Caco-2 (cell line): ENCODE measurements around the gene LTF. TPM values are rescaled to one million over a fixed set of nuclear protein-coding genes. Genes with fewer than 3 reads are reported as not detected.

ENCODE experiments used
- BruUV-seq: library from RNA; stranded (reverse); fragments of 400-500 nt; replicated peaks from 2 replicates; lab custom pipeline; 2021; lab: Mats Ljungman, UMichigan
- CTCF ChIA-PET: fragments of 300-600 bp; sonication (Branson Sonifier 250); formaldehyde crosslinking; loops from one replicate; lab custom pipeline; 2022; ENCODE audit warnings: antibody characterized with exemption; lab: Charles Lee
- POLR2A ChIA-PET: fragments of 300-600 bp; sonication (Branson Sonifier 250); formaldehyde crosslinking; loops from one replicate; lab custom pipeline; 2022; ENCODE audit warnings: antibody characterized with exemption; lab: Charles Lee
- DNase-seq, 2 experiments: peaks; one replicate each; pipeline versions ENCODE4 v3.0.0 to v3.0.0-alpha.2; 2020 to 2022
- H3K27me3 ChIP-seq: replicated peaks from 2 replicates; pipeline ENCODE4 v1.6.0; 2011; ENCODE audit warnings: low read length; ENCODE audit not compliant: control insufficient read depth, insufficient read depth
- H3K36me3 ChIP-seq: 2 replicates; pipeline ENCODE4 v1.5.1; 2011; ENCODE audit warnings: low read length; ENCODE audit not compliant: control insufficient read depth, insufficient read depth
- H3K4me1 ChIP-seq: fragments of 250-450 bp; sonication (Bioruptor Pico); 2 replicates; pipeline ENCODE4 v1.5.1; 2020; ENCODE audit warnings: mild to moderate bottlenecking
- H3K4me3 ChIP-seq: 2 replicates; pipeline ENCODE4 v1.5.1; 2011; ENCODE audit warnings: low read depth, mild to moderate bottlenecking, control low read depth, low read length
- H3K9me3 ChIP-seq: fragments of 250-450 bp; sonication (Bioruptor Pico); 2 replicates; pipeline ENCODE4 v1.5.1; 2020; ENCODE audit warnings: mild to moderate bottlenecking, moderate library complexity
- H3K27ac Mint-ChIP-seq: one replicate; pipeline ENCODE4 v1.8.0; 2022; ENCODE audit warnings: mixed read lengths; ENCODE audit not compliant: unreplicated experiment
- H3K27me3 Mint-ChIP-seq: one replicate; pipeline ENCODE4 v1.8.0; 2022; ENCODE audit warnings: mixed read lengths; ENCODE audit not compliant: insufficient read depth, unreplicated experiment
- H3K36me3 Mint-ChIP-seq: one replicate; pipeline ENCODE4 v1.8.0; 2022; ENCODE audit warnings: mild to moderate bottlenecking, mixed read lengths; ENCODE audit not compliant: insufficient read depth, unreplicated experiment
- H3K4me1 Mint-ChIP-seq: one replicate; pipeline ENCODE4 v1.8.0; 2022; ENCODE audit warnings: low read depth, mixed read lengths; ENCODE audit not compliant: unreplicated experiment
- H3K4me3 Mint-ChIP-seq: one replicate; pipeline ENCODE4 v1.8.0; 2022; ENCODE audit warnings: mild to moderate bottlenecking, moderate library complexity, mixed read lengths; ENCODE audit not compliant: unreplicated experiment
- H3K9me3 Mint-ChIP-seq: one replicate; pipeline ENCODE4 v1.8.0; 2022; ENCODE audit warnings: mixed read lengths; ENCODE audit not compliant: unreplicated experiment
- CTCF ChIP-seq, 2 experiments: fragments of 200-600 bp in 1 of 2; IDR thresholded peaks; 1 replicate in 1 of 2; 2 replicates in 1 of 2; pipeline versions ENCODE4 v1.5.1 to v1.8.0; 2011 to 2022; ENCODE audit warnings: antibody characterized with exemption in 1 of 2, control low read depth in 1 of 2, inconsistent platforms in 1 of 2, low read depth in 1 of 2, low read length in 1 of 2, mild to moderate bottlenecking in 1 of 2, moderate library complexity in 1 of 2; ENCODE audit not compliant: insufficient read depth in 1 of 2, severe bottlenecking in 1 of 2, unreplicated experiment in 1 of 2
- intact Hi-C: fragments of 100-400 bp; cut with micrococcal nuclease; formaldehyde crosslinking; loops from one replicate; pipeline ENCODE4 v1.10.0; 2022; ENCODE audit not compliant: unreplicated experiment
- total RNA-seq: library from RNA; stranded (reverse); gene quantifications from 2 replicates; pipeline ENCODE4 v1.2.3, GENCODE V29; 2022

Gene LTF
- total RNA-seq, 1 experiment from 2014 or later, result not detected

DNA sequence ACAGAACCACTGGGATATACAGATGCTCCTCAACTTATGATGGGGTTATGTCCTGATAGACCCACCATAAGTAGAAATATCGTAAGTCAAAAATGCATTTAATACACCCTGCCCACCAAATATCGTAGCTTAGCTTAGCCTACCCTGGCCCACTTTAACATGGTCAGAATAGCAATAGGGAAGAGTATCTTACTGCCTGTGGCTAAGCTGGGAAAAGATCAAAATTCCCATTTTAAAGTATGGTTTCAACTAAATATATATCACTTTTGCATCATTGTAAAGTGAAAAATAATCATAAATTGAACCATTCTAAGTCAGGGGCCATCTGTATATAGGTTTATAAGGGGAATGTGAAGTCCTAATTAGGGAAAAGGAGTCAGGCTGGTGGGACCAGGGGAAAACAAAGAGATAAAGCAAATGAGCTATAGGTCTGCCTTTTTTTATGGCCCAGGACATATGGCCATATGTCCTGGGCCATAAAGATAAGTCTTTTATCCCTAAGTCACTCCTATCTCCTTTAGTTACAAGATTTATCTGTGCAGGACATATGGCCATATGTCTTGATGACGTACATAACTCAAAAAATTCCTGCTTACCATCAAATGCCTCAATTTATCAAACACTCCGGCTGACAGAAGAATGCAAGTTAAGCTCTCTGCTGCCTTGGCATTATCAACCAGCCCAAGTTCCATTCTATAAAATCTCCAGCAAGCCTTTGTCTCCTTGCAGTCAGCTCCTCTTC, 44.3 kb upstream of the LTF start:
- Histone ChIP-seq H3K9me3 (no peaks in the 10 kb centered on the region), H3K27me3 (no peaks in the 10 kb centered on the region), H3K36me3 (no peaks in the 10 kb centered on the region), H3K4me3 (no peak overlapping the region), H3K4me1 (no peaks in the 10 kb centered on the region)
- peaks cover 4% of the 10 kb centered on the region for H3K27me3 Mint-ChIP-seq
- no peak for DNase-seq
- H3K36me3 Mint-ChIP-seq, result no peaks in the 10 kb centered on the region
- no peak overlapping the region for H3K4me3 Mint-ChIP-seq
- CTCF ChIA-PET, result no interaction called here
- no peaks in the 10 kb centered on the region for H3K4me1 Mint-ChIP-seq
- no peak overlapping the region for H3K27ac Mint-ChIP-seq
- no TSS peak for BruUV-seq
- no peaks in the 10 kb centered on the region for H3K9me3 Mint-ChIP-seq
- intact Hi-C loops, result loop anchor here (5.0 kb wide), 1 partner anchor 33 kb away; no protein-coding TSS in a partner anchor
- no peak for TF ChIP-seq CTCF (IDR thresholded peaks at IDR 0.05; ENCODE audit: insufficient read depth in 1 of 2, low read depth in 1 of 2, low read length in 1 of 2, severe bottlenecking in 1 of 2, unreplicated experiment in 1 of 2)
- POLR2A ChIA-PET, result no interaction called here

DNA sequence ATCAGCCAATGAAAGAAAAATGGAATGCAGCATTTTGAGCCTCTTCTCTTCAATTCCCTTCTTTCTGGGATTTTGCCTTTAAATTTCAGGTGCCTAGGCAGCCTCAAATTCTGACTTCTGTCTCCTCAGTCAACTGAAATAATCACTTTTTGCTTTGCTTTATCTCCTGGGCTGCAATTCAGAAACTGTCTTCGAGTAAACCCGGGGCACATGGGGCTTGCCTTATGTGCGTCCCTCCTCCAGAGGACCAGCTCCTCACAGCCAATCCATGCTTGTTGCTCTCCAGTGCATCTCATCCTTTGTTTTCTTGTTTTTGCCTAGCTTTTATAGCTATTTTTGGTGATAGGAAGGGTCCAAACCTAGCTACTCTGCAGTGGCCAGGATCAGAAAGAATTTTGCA, 41.8 kb upstream of the LTF start:
- Histone ChIP-seq H3K9me3 (no peaks in the 10 kb centered on the region), H3K36me3 (no peaks in the 10 kb centered on the region), H3K27me3 (no peaks in the 10 kb centered on the region; the same call in 1 of the 2 replicates), H3K4me1 (no peaks in the 10 kb centered on the region), H3K4me3 (no peak overlapping the region)
- intact Hi-C loops, result loop anchor here (5.0 kb wide), 1 partner anchor 36 kb away; no protein-coding TSS in a partner anchor
- H3K4me1 Mint-ChIP-seq, result no peaks in the 10 kb centered on the region
- ChIA-PET CTCF (no interaction called here), POLR2A (no interaction called here)
- no peaks in the 10 kb centered on the region for H3K27me3 Mint-ChIP-seq
- H3K9me3 Mint-ChIP-seq, result no peaks in the 10 kb centered on the region
- no TSS peak for BruUV-seq
- H3K27ac Mint-ChIP-seq, result no peak overlapping the region
- no peak for TF ChIP-seq CTCF (IDR thresholded peaks at IDR 0.05; ENCODE audit: insufficient read depth in 1 of 2, low read depth in 1 of 2, low read length in 1 of 2, severe bottlenecking in 1 of 2, unreplicated experiment in 1 of 2)
- H3K36me3 Mint-ChIP-seq, result no peaks in the 10 kb centered on the region
- H3K4me3 Mint-ChIP-seq, result no peak overlapping the region
- DNase-seq, result no peak

DNA sequence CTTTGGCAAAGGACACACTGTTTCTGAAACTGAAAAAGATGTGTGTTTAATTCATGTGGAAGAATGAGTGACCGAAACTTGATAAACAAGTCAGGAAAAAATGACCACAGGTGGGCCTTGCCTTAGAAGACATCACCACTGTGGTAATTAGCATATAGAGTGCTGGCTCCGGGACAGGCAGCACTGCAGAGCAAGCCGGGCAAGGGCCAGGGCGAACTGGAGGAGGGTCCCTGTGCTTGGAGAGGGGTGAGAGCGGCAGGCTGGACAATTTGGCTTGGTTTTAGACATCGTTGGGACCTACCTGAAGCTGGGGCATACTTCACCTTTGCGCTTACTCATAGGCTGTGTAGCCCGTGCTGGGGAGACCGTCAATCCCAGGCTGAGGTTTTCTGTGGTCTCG, 41.2 kb upstream of the LTF start:
- H3K36me3 ChIP-seq, result no peaks in the 10 kb centered on the region
- Mint-ChIP-seq H3K36me3 (no peaks in the 10 kb centered on the region), H3K27me3 (no peaks in the 10 kb centered on the region), H3K4me3 (no peak overlapping the region), H3K9me3 (no peaks in the 10 kb centered on the region), H3K4me1 (no peaks in the 10 kb centered on the region), H3K27ac (no peak overlapping the region)
- ChIA-PET CTCF (no interaction called here), POLR2A (no interaction called here)
- BruUV-seq, result no TSS peak
- TF ChIP-seq CTCF (IDR thresholded peaks at IDR 0.05; ENCODE audit: insufficient read depth in 1 of 2, low read depth in 1 of 2, low read length in 1 of 2, severe bottlenecking in 1 of 2, unreplicated experiment in 1 of 2), result no peak
- no peak for DNase-seq
- H3K9me3 ChIP-seq, result no peaks in the 10 kb centered on the region
- no peak overlapping the region for H3K4me3 ChIP-seq
- no peaks in the 10 kb centered on the region for H3K4me1 ChIP-seq
- intact Hi-C loops, result loop anchor here (5.0 kb wide), 1 partner anchor 36 kb away; no protein-coding TSS in a partner anchor
- H3K27me3 ChIP-seq, result no peaks in the 10 kb centered on the region; the same call in 1 of the 2 replicates
